Right forelimb (tissue), 1 donor: ENCODE data around the gene PADI2.

Experiments used
- DNase-seq: peaks from one replicate; pipeline ENCODE4 v3.0.0-alpha.2; 2018

The PADI2 gene

DNA sequence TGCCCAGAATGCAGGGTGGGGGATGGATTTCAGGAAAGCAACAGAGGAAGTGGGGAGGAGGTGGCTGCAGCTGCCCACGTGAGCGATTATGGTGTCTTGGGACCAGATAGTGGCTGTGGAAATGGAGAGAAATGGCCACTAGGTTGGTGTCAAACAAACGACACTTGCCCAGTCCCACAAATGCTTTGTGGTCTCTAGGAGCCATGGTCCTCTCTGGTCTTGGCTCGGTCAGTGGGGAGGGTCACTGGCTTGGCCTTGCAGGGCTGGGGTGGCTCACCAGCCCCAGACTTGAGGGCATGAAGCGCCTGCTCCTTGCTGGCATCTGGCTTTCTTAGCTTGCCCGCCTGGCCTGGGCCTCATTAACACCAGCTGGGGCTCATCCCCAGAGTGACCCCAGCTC is 7.2 kb downstream of the PADI2 start:
- DNase-seq, result no peak

DNA sequence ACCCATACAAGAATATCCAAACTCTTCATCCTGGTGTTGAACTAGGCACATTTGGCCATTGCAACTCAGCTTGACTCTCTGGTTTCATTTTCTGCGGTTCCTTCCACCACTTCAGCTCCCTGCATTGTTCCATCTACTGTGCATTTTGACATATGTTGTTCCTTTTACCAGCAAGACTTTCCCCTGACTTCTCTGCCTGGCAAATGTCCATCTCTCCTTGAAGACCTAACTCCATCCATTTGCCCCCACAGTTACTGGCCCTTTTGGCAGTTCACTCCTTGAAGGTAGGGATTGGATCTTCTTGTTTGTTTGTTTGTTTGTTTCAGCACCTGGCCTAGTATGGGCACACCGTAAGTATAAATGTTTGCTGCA is 8.7 kb downstream of the PADI2 start:
- no peak for DNase-seq

DNA sequence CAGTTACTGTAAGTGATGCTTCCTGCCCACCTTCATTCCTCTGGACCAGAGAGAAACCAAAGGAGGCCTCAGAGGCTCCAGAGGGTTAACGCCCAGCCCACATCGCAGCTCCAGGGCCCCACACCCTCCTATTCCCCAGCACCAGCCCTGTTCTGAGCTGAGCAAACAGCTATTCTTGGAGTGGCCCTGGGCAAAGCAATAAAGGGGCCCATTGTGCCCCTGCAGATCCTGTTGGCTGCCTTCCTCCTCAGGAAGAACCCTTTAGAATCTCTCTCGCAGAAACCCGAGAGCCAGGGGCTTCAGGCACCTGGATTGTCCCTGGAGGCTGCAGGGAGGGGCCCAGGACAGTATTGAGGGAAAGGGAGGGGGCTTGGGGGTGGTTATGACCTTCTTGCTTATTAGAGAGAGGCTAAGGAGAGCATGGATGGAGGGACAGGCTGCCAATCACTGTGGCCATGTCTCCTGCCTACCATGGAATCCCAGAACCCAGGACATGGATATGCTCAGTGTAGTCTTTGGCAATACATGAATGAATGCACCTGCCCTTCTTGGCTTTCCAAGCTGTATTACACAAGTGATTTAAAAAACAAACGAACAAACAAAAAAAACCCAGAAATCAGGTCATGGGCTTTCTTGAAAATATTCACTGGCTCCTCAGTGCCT is 9.2 kb downstream of the PADI2 start:
- no peak for DNase-seq

DNA sequence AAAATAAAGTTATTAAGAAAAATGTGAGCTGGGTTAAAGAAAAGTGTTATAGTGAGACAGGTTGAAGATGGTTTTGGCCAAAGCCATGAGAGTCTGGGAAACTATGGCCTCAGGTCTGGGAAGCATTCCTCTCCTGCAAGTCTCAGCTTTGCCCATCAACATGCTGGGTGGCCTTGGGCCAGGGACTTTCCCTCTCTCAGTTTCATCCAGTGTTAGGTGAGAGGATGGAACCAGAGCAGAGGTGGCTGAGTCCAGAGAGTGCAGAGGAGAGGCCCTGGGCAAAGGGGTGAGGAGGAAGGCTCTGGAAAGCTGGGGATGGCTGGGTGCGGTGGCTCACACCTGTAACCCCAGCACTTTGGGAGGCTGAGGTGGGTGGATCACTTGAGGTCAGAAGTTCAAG is 10.5 kb downstream of the PADI2 start:
- no peak for DNase-seq

DNA sequence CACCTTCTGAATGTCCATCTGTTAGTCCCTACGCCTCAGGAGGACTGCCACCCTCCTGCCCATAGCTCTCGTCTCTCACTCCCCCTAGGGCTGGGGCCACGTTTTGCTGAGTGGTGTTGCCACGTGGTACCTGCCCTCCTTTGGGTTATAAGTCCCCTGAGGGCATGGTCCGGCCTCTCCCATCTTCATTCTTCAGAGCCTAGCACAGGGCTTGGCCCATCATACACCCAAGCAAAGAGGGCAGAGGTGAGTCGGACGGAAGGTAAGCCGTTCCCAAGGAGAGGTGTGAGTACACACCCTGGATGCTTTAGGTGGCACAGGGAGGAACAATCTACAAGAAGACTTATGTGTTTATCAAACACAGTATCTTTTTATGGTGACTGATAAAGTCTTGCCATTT is 10.9 kb downstream of the PADI2 start:
- DNase-seq, result no peak

DNA sequence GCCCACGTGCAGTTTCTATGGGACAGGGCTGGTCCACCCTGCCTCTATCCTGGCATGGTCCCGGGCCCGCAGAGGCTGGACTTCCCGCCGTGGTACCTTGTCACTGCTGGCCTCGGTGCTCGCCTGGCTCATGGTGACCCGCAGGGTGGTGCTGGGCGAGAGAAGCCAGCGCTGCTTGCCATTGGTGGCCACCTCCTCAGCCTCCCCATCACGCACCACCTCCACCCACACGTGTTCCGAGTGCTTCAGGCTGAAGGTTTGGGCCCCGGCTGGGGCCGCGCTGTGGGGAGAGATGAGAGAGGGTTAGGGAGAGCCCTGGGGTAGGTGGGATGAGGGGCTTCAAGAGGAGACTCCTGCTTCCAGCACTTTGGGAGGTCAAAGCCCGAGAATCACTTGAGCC is 14.5 kb downstream of the PADI2 start:
- no peak for DNase-seq

DNA sequence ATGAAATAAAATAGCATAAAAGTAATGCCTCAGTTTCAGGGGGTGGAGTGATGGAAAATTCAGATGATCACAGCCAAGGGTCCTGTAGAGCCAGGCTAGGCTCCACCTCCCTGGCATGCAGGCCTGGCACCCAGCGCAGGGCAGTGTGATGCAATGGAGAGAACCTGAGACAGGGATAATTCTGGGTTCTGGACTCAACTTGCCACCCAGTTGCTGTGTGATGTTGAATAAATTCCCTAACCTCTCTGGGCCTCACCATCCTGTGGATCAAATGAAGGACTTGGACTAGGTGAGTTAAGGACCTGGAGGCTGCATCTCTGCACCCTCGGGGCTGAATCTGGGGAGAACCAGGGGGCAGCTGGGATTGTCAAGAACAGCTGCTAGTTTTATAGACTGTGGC is 17.0 kb downstream of the PADI2 start:
- DNase-seq, result no peak

DNA sequence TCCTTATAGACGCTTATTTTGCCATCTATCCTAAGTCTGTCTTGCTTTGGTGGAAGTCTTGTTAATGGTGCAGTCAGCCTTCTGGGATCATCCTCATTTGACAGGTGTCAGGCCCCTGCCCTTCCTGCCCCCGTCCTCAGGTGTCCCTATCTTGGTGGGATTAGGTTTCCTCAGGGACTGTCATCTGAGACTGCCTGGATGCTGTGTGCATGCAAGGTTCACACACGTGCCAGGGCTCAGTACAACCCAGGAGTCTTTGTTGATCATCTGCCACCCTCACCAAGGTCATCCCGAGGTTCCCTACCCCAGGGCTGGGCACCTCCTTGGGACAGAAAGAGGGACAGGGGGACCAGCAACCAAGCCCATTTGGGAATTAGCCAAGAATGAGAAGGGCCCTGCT is 18.0 kb downstream of the PADI2 start:
- no peak for DNase-seq

DNA sequence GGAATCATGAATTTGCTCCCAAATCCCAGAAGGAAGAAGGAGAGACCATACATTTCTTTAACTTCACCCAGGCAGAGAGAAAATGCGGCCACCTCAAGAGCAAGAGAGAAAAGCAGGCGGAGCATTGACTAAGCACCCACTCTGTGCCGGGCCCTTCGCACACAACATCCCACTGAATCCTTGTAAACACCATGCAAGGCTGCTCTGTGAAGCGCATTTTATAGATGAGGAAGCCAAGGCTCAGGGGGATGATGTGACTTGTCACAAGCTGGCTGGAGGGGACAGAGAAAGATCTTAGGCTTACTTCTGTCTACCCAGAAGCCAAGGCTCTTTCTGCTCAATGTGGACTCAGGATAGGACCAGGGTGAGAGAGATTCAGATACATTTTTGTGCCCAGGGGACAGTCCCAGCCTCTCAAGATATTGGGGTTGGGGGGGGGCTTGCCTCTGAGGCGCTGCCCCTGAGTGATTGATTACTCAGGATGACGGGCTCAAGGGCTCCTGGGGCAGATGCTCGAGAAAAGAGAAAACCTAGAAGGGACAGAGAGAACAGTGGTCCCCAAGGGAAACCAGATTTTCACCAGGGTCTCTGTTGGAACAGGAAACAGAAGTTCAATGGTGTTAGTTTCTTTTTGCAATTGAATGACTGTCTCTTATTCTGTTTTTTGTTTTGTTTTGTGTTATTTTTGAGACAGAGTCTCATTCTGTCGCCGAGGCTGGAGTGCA is 19.5 kb downstream of the PADI2 start:
- DNase-seq, result no peak

DNA sequence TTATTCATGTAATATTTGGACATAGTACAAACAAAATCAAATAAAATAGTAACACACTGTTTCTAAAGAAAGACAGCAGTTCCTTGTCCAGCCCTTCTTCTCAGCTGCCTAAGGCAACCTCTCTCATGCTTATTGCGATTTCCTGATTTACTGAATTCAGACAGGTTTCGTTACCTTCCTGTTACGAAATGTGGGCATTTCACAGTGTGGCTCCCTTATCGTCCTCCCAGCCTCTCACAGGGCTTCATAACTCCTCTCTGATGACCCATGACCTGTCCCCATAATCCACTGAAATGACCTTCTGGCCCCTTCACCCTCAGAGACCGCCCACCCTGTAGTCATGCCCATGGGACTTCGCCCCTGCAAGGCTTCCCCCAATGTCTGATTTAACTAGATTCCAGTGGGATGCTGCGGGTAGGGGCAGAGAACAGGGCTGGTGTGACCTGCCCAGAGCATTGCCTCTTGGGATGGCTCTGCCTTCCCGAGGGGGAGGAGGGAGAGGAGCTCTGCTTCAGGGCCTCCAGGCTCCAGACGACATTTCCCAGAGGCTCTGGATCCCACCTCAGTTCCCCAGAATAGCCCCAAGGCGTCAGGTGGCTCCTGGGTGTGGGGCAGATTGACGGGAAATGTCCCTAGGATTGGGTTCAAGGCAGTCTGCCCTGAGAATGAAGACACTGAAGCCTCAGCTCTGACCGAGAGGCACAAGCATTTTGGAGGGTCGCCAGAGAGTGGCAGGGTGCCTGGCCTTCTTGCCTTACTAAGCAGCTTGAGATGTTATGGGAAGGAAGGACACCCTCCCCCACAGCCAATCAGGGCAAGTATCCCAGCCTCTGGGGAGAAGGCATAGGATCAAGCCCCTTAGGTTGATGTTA is 20.6 kb downstream of the PADI2 start:
- no peak for DNase-seq

DNA sequence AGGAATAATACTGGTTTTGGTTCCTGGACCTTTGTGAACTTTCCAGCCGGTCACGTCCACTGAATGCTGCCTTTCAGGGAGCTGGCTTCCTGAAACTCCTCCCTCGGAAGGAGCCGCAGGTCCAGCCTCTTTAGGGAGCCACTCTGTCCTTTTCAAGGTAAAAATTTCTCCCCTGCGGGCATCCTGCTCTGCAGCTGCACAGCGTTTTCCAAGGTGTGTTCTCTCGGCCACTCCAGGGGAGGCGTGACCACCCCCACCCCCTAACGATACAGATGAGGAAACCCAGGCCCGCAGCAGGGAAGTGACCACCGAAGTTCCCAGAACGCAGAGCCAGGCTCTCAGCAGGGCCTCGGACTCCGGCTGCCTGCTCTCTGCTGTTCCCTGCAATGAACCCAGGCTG is 21.5 kb downstream of the PADI2 start:
- no peak for DNase-seq

DNA sequence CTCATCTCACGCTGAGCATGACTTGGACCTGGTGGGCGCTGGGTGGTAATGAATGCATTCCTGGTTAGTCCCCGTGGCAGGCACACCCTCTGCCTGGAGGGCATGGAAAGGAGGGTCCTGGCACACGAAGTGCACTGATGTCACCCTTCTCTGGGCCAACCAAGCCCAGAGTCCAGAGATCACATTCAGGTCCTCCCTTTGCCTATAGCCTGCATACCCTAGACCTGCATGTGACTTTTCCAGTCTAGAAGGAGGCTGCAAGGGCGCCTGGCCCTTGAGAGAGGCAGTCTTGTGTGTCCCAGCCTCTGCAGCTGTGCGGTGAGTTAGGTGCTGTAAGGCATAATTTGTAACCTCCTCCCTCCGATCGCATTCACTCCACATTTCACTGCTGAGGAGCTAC is 22.1 kb downstream of the PADI2 start:
- no peak for DNase-seq

DNA sequence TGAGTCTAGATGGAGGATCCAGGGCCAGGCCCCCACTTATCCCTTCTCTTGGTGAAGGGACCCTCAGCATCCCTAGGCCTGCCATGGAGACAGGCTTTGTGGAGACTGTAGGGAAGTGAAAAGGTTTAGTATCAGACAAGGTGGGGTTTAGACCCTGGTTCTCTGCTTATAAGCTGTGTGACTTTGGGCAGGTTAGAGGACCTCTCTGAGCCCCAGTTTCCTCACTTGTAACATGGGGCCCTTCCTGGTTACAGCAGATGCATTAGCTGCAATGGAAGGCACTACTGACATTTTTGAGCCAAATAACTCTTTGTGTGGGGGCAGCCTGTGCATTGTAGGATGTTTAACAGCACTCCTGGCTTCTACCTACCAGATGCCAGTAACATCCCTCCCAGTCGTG is 22.7 kb downstream of the PADI2 start:
- no peak for DNase-seq

DNA sequence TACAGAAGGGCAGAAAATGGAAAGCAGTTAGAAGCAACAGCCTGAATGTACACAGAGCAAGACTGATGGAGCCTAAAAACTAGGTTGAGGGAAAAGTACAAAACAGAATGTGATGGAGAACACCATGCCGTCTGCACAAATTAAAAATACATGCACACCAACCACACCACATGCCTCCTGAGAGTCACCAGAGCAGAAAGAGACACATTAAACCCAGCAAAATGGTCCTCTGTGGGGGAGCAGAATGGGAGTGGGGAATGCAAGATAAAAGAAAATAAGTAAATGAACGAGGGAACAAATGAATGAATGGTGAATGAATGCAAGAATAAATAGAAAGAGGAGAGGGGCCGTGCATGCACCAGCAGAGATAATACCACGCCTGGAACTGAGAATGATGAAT is 24.1 kb downstream of the PADI2 start:
- no peak for DNase-seq

DNA sequence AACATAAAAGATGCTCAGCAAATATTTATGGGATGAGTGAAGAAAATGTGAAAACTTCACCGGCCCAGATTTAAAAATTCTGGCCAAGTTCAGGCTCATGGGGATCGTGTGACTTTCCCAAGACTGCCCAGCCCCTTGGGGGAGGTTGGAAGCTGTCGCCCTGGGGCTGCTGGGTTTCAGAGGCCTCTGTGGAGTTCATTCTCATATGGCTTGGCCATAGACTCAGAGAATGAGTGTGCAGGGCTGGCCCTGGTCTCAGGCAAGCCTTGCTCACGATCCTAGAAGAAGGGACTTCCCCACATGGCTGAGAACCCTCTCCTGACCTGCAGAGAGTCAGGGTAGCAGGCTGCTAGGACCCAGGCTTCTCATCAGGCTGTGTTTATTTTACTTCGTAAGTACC is 24.6 kb downstream of the PADI2 start:
- no peak for DNase-seq

DNA sequence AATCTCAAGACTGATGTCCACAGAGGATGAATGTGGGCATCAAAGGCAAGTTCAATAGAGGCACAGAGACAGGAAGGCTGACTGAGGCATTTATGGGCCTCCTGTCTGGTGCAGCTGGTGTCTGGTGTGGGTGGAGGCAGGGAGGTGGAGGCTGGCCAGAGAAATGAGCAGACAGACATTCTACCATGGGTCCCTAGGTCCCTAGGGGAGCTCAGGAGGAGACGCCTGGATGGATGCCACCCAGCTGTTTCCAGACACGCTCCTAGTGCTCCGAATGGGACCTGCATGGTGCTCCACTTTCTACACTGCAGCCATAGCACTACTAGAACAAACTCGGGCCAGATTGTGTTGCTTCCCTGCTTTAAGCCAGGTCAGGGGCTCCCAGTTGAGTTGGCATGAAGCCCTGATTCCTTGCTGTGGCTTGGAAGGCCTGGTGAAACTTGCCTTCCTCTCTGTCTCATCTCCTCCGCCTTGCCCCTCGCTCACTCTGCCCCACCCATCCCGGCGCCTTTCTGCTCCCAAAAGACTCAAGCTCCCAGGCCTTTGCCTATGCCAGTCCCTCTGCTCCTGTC is 25.3 kb downstream of the PADI2 start:
- DNase-seq, result no peak

DNA sequence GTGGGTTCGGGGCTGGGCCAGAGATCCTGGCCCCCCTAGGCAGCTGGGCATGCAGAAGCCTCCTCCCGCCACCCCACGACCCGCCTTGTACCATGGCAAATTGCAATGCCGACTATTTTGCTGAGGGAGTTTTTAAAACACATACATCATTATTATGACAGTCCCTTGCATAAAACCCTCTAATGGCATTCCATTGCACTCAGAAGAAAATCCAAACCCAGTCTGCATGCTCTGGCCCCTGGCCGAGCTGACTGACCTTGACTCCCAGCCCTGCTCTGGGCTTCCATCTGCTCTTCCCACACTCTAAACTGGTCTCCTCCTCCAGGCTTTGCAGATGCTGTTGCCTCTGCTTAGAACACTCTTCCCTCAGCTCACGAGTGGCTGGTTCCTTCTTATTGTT is 28.0 kb downstream of the PADI2 start:
- no peak for DNase-seq

DNA sequence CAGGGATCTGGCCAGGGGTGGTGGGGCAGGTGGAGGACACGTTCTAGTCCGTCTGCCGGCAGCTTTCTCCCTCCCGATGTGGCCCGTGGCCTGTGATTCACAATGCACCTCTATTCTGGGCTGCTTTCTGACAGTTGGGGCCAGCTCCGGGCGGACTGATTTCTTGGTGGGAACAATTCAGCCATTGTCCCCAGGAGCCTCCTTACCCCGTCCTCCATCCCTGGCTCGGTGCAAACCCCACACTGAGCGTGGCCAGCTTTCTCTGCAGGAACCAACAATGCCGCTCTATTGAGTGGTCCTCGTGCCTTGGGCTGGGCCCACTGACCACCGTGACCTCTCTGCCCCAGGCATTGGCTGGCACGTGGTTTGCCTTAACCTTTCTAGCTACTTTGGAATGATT is 29.7 kb downstream of the PADI2 start:
- no peak for DNase-seq

DNA sequence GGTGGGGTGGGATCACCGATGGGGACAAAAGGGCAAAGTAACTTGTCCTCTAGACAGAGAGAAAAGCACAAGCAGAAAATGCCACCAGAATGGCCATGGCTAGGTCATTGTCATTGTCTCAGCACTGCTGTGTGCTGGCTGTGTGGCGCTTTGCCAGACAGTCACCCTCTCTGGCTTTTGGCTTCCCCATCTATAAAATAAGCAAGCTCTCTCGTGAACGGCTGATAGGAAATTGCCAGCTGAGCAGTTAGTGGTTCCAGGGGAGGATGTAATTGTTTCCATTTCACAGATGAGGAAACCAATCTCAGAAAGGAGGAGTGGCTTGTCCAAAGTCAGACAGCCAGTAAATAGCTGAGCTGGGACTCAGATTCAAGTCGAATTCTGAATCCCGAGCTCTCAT is 32.5 kb downstream of the PADI2 start:
- DNase-seq, result no peak

DNA sequence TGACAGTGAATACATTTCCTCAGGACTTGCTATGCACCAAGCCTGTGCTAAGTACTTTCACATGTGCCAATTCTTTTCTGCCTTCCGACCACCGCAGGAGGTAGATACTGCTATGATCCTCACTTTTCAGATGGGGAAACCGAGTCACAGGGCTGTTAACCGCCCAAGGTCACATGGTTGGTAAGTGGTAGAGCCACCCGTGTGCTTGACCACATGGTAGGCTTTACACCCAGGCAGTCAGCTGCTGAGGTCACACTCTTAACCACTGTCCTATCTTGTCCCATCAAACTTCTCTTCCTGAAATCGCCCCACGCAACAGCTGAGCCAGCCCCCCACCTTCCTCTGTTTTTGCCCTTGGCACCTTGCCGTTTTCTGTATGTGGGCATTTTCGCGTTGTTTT is 34.5 kb downstream of the PADI2 start:
- DNase-seq, result no peak

DNA sequence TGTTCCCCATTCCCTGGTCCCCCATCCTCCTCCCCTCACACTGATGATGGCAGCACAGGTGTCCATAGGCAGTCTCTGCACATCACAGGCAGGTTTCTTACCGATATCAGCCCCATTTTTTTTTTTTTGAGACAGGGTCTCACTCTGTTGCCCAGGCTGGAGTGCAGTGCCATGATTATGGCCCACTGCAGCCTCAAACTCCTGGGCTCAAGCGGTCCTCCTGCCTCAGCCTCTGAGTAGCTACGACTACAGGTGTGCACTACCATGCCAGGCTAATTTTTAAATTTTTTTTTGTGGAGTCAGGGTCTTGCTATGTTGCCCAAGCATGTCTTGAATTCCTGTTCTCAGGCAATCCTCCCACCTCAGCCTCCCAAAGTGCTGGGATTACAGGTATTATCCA is 36.5 kb downstream of the PADI2 start:
- DNase-seq, result no peak

DNA sequence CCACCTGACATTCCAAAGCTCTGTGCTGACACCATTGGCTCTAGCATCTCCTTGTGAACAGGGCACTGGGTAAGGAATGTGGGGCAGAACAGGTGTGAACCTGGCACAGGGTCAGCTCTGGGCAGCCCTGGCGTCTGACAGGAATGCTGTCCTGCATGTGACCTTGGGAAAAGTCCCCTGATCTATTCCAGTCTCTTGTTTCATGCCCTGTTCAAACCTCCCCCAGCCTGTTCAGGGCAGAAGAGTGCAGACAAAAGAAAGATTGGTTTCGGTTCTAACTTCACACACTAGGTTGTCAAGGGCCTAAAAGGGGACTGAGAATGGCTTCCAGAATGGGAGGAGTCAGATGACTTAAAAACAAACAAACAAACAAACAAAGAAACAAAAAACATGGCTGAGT is 37.8 kb downstream of the PADI2 start:
- DNase-seq, result no peak

DNA sequence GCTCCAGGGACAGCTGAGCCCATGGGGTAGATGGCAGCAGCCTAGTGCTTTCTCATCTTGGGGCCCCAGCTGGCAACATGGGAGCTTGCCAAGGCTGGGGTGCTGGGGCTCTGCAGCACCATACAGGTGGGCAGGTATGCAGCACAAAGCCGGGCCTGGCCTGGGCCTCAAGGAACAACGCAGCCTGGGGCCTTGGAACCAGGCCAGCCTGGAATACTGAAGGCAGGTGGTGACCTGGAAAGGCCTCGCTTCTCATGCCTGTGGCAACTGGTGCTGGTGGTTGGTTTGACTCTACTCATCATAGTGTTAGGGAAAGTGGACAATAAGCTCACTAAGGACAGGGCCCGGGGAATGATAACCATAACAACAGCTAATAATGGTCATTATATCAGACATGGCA is 38.4 kb downstream of the PADI2 start:
- DNase-seq, result no peak
